ENCODE data around the gene OR51B5. TPM values are rescaled to one million over a fixed set of nuclear protein-coding genes. Genes with fewer than 3 reads are reported as not detected.

Gene OR51B5
- total RNA-seq, 1 donor from 2014 or later = 0.82 TPM

DNA sequence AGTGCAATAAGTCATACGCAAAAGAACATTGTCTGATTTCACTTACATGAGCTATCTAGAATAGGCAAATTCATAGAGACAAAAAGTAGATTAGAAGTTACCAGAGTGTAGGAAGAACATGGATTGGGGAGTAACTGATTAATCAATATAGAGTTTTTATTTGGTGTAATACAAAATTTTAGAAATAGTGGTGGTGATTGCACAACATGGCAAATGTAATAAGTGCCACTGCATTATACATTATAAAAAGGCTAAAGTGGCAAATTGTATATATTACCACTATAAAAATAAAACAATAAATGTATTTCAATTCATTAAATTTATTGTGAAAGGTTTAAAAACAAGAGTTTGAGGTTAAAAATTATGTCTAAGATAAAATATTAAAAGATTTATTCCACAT lies 32.9 kb downstream of the OR51B5 start:
- no peaks in the 10 kb centered on the region for H3K36me3 Mint-ChIP-seq (ENCODE audit: low read depth, unreplicated experiment)
- no peaks in the 10 kb centered on the region for H3K9me3 Mint-ChIP-seq (ENCODE audit: unreplicated experiment)
- DNase-seq (ENCODE audit: low spot score) = no peak
- TF ChIP-seq CTCF (IDR thresholded peaks at IDR 0.05; ENCODE audit: unreplicated experiment) = no peak
- H3K27ac Mint-ChIP-seq (ENCODE audit: unreplicated experiment) = no peak overlapping the region
- no peaks in the 10 kb centered on the region for H3K4me1 Mint-ChIP-seq (ENCODE audit: unreplicated experiment)
- no peak overlapping the region for H3K4me3 Mint-ChIP-seq (ENCODE audit: unreplicated experiment)
- H3K27me3 Mint-ChIP-seq (ENCODE audit: unreplicated experiment) = no peaks in the 10 kb centered on the region

DNA sequence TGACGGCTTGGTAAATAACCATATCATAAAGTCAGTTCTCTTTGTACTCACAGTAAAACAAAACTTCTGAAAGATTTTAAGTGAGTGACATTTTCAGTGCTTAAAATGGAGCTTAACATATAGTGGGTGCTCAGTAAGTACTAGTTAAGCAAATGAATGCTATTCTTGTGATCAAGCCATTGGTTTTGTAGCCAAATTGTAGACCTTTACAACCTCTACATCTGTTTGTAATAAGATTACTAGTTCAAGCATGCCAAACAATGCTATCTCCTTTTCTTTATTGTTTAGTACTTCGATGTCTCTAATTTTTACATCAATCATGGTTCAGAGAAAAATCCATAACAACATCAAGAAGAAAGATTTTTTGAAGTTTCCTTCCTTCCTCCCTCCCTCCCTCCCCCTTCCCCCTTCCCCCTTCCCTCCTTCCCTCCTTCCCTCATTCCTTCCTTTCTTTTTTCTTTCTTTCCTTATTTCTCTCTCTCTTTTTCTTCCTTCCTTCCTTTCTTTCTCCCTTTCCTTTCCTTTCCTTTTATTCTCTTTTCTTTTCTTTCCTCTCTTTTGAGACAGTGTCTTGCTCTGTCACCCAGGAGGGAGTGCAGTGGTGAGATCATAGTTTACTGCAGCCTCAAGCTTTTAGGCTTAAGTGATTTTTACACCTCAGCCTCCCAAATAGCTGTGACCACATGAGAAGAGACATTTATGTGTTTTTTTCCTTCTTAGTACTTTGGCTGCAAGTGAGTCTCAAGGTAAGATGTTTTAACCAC lies 35.9 kb downstream of the OR51B5 start:
- H3K27ac Mint-ChIP-seq (ENCODE audit: unreplicated experiment) = no peak overlapping the region

GRCh38 chr11:5304046-5304445 lies 39.3 kb downstream of the OR51B5 start:
- H3K4me1 Mint-ChIP-seq (ENCODE audit: unreplicated experiment) = no peaks in the 10 kb centered on the region
- no peak overlapping the region for H3K27ac Mint-ChIP-seq (ENCODE audit: unreplicated experiment)
- H3K9me3 Mint-ChIP-seq (ENCODE audit: unreplicated experiment) = no peaks in the 10 kb centered on the region
- DNase-seq (ENCODE audit: low spot score) = no peak
- H3K27me3 Mint-ChIP-seq (ENCODE audit: unreplicated experiment) = no peaks in the 10 kb centered on the region
- no peak overlapping the region for H3K4me3 Mint-ChIP-seq (ENCODE audit: unreplicated experiment)
- no peaks in the 10 kb centered on the region for H3K36me3 Mint-ChIP-seq (ENCODE audit: low read depth, unreplicated experiment)
- no peak for TF ChIP-seq CTCF (IDR thresholded peaks at IDR 0.05; ENCODE audit: unreplicated experiment)

More for the DNA sequence above, 35.9 kb downstream of the OR51B5 start:
- no peak for DNase-seq (ENCODE audit: low spot score)
- Mint-ChIP-seq H3K27me3 (ENCODE audit: unreplicated experiment) (no peaks in the 10 kb centered on the region), H3K4me1 (ENCODE audit: unreplicated experiment) (no peaks in the 10 kb centered on the region), H3K36me3 (ENCODE audit: low read depth, unreplicated experiment) (no peaks in the 10 kb centered on the region), H3K4me3 (ENCODE audit: unreplicated experiment) (no peak overlapping the region), H3K9me3 (ENCODE audit: unreplicated experiment) (no peaks in the 10 kb centered on the region)
- no peak for TF ChIP-seq CTCF (IDR thresholded peaks at IDR 0.05; ENCODE audit: unreplicated experiment)

- no peaks in the 10 kb centered on the region for H3K36me3 Mint-ChIP-seq (ENCODE audit: low read depth, unreplicated experiment)
- no peak overlapping the region for H3K4me3 Mint-ChIP-seq (ENCODE audit: unreplicated experiment)
- no peaks in the 10 kb centered on the region for H3K4me1 Mint-ChIP-seq (ENCODE audit: unreplicated experiment)
- no peak for TF ChIP-seq CTCF (IDR thresholded peaks at IDR 0.05; ENCODE audit: unreplicated experiment)
- no peak for DNase-seq (ENCODE audit: low spot score)
- H3K27me3 Mint-ChIP-seq (ENCODE audit: unreplicated experiment) = no peaks in the 10 kb centered on the region
- no peak overlapping the region for H3K27ac Mint-ChIP-seq (ENCODE audit: unreplicated experiment)
- no peaks in the 10 kb centered on the region for H3K9me3 Mint-ChIP-seq (ENCODE audit: unreplicated experiment)
Measured at GRCh38 chr11:5303626-5304025, 39.7 kb downstream of the OR51B5 start.

- Mint-ChIP-seq H3K36me3 (ENCODE audit: low read depth, unreplicated experiment) (no peaks in the 10 kb centered on the region), H3K4me1 (ENCODE audit: unreplicated experiment) (no peaks in the 10 kb centered on the region), H3K4me3 (ENCODE audit: unreplicated experiment) (no peak within 1 kb of the TSS), H3K27me3 (ENCODE audit: unreplicated experiment) (no peaks in the 10 kb centered on the region), H3K27ac (ENCODE audit: unreplicated experiment) (no peak within 1 kb of the TSS), H3K9me3 (ENCODE audit: unreplicated experiment) (no peaks in the 10 kb centered on the region)
- TF ChIP-seq CTCF (IDR thresholded peaks at IDR 0.05; ENCODE audit: unreplicated experiment) = no peak
- no peak for DNase-seq (ENCODE audit: low spot score)
Measured at GRCh38 chr11:5301846-5302245, 41.5 kb downstream of the OR51B5 start, which contains the start of gene OR51B4. OR51B4 (minus strand) TSS chr11:5301946; CDS start chr11:5301946, 0 bp downstream.
